NCI-H82 treated with DMSO at 0.1 percent for 48 hours (cell line): ENCODE data around the gene NT5C3B.
"Not testable (repeated sequence)": the region's sequence is repeated elsewhere in the genome, so short reads cannot be mapped to it uniquely, and the experiment has no call there.

Experiments used
- DNase-seq: peaks from one replicate; lab custom pipeline; 2025; ENCODE audit not compliant: unreplicated experiment; lab: John Stamatoyannopoulos, UW

Gene NT5C3B

DNA sequence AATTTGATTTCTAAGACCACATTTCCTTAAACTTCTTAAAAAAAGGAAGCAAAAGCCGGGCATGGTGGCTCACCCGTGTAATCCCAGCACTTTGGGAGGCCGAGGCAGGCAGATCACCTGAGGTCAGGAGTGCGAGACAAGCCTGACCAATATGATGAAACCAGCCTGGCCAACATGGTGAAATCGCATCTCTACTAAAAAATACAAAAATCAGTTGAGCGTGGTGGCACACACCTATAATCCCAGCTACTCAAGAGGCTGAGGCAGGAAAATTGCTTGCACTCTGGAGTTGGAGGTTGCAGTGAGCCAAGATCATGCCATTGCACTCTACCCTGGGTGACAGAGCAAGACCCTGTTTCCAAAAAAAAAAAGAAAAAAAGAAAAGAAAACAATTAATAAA lies 4.7 kb upstream of the NT5C3B start:
- not testable (repeated sequence) for DNase-seq

DNA sequence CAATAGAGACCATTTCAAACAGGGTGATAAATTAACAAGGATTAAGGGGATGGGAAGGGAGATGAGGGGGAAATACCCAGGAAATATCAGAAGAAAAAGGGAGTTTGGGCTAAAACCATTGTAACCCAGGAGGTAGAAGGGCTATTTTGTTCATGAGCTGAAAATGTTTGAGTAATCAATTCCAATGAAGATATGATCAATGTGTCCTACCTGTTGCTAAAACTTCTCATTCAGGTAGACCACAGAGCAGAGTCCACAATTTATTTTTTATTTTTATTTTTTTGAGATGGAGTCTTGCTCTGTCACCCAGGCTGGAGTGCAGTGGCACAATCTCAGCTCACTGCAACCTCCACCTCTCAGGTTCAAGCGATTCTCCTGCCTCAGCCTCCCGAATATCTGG lies 3.4 kb upstream of the NT5C3B start:
- DNase-seq, result not testable (repeated sequence)

DNA sequence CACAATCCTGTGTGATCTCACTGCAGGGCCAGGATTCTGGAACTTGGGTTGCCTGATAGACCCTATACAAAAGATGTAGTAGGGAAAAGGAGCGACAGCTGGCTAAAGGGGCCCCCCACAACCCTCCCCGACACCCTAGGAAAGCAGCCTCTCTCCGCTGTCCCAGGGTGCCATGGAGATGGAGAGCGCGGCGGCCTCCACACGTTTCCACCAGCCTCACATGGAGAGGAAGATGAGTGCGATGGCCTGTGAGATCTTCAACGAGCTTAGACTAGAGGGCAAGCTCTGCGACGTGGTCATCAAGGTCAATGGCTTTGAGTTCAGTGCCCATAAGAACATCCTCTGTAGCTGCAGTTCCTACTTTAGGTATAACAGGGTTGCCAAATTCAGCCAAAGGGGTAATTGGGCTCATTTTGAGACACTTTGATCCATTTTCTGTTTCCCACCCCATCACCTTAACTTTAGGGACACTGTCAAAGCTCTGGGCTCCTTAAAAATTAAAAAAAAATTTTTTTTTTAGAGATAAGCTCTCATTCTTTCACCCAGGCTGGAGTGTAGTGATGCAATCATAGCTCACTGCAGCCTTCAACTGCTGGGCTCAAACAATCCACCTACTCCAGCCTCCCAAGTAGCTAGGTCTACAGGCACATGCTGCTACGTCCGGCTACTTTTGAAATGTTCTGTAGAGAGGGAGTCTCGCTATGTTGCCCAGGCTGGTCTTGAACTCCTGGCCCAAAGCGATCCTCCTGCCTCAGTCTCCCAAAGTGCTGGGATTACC lies 1.9 kb upstream of the NT5C3B start, which contains the start of gene KLHL10:
Gene KLHL10 (plus strand): TSS at position 65 of the 778 bp plus-strand sequence. CDS start 108 bp downstream, at position 173.
- DNase-seq, result no peak

DNA sequence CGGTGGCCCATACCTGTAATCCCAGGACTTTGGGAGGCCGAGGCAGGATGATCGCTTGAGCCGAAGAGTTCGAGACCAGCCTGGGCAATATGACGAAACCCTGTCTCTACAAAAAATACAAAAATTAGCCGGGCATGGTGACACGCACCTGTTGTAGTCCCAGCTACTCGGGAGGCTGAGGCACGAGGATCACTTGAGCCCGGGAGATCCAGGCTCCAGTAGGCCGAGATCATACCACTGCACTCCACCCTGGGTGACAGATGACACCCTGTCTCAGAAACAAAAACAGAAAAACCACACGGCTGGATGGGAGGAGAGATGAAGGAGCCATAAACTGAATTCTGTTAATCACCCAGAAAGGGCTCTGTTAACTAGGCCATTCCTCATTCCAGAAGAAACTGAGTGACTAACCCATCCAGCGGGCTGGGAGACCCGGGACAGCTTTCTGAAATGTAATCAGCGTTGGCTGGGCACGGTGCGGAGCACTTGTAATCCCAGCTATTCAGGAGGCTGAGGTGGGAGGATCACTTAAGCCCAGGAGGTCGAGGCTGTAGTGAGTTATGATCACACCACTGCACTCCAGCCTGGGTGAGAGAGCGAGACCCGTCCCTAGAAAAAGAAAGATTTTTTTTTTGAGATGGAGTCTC lies 641 bp upstream of the NT5C3B start:
- DNase-seq, result no peak

DNA sequence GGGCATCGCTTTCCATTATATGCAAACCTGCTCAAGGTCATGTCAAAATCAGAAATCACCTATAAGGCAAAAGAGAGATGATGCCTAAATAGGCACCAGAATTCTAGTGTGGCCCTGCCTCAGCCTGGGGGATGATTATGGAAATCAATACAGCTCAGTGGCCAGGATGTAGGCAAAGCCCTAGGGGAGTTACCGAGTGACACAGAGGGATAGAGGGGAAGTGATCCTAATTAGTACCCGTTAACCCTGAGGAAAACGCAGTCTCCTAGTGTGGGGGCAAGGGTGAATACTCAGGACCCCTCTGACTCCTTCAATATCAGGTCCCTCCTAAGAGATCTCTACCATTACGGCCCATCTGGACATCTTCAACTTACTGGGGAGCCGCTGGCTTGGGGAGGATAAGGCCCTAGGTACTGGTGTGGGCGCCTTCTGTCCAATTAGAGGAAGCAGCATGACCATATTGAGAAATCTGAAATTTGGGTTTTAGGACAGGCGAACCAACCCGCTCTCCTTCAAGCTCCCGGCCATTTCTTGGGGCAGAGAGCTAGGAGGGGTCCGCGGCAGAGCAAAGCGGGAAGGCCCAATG lies 725 bp downstream of the NT5C3B start:
- peak; percentile 9 for DNase-seq

DNA sequence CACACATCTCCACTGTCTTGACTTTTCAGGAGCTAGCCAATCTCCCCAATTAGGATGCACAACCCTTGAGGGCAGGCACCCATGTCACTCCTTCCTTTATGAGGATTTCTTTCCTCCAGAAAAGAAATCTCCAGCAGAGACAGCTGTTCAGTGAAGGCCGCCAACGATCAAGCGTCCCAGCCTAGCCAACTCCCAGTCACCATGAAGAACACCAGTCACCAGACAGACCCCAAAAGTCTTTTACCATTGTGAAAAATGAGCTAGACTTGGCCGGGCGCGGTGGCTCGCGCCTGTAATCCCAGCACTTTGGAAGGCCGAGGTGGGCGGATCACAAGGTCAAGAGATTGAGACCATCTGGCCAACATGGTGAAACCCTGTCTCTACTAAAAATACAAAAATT lies 6.1 kb downstream of the NT5C3B start:
- DNase-seq, result not testable (repeated sequence)

DNA sequence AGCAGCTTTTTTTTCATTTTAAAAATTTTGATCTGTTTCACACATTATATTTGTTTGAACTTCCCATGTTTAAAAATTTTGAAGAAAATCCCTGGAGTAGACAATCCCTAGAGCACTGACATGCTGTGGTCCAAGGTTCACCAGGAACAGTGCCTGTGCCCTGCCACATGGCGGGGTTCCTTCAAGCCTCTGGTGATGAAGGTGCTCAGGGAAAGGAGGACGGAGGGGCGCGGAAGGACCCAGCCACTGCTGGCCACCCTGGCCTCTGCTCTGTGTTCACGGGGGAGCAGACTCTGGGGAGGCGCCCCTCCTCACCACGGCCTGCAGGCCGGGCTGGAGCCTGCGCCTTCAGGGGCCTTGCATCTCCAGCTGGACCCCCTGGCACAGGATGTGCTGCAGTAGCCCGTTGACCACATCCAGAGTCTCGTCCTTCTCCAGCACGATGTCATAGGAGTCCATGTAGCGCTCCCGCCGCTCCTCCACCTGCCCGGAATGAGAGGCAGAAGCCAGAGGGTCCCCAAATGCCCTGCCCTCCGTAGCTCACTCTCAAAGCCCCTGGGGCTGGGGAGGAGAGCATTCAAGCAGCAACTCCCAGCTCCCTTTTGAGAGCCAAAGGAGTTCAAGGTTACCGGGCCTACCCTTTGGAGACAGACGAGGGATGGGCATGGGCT lies 10.7 kb downstream of the NT5C3B start:
- DNase-seq, result no peak

DNA sequence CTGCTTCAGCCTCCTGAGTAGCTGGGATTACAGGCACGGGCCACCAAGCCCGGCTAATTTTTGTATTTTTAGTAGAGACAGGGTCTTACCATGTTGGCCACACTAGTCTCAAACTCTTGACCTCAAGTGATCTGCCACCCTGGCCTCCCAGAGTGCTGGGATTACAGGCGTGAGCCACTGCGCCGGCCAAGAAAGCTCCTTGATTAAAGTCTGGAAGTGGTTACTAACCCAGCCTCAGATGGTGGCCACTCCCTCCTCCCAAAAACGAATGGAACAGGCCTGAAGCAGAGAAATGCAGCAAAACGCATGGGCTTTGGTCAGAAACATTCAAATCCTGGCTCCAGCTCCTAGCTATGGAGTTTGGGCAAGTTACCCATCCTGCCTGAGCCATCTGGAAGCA lies 11.9 kb downstream of the NT5C3B start:
- no peak for DNase-seq

DNA sequence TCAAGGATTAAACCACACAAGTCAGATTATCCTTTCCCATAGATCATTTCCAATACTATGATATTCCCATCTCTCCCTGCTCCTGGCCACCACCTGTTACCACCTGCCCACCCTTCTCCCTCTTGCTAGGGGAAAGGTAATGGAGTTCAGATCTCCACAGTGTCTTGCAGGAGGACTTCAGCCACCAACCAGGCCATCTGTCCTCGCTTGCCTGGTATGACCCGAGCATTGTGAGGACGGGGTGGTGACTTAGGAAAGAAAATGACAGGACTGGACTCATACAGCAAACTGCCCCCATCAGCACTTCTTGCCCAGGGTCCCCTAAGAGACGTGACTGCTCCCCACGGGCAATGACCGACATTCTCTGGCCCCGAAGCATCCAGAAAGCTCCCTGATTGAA lies 12.5 kb downstream of the NT5C3B start:
- no peak for DNase-seq

DNA sequence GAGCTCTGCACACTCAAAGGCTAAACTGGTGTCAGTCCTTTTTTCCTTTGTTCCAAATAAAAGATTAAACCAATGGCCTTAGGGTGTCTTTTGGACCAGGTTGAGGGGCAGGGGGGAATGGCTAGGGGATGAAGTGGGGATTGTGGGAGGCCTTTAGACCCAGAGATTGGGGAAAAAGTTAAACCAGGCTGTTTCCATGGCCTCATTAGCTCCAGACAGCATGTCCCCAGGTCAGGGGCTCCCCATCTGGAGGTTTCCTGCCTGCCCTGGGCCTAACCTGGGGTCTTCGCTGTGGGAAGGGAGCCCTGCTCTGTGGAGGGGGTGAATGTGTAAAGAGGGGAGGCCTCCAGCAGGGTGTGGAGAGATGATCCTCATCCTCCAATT lies 12.9 kb downstream of the NT5C3B start:
- DNase-seq, result no peak

DNA sequence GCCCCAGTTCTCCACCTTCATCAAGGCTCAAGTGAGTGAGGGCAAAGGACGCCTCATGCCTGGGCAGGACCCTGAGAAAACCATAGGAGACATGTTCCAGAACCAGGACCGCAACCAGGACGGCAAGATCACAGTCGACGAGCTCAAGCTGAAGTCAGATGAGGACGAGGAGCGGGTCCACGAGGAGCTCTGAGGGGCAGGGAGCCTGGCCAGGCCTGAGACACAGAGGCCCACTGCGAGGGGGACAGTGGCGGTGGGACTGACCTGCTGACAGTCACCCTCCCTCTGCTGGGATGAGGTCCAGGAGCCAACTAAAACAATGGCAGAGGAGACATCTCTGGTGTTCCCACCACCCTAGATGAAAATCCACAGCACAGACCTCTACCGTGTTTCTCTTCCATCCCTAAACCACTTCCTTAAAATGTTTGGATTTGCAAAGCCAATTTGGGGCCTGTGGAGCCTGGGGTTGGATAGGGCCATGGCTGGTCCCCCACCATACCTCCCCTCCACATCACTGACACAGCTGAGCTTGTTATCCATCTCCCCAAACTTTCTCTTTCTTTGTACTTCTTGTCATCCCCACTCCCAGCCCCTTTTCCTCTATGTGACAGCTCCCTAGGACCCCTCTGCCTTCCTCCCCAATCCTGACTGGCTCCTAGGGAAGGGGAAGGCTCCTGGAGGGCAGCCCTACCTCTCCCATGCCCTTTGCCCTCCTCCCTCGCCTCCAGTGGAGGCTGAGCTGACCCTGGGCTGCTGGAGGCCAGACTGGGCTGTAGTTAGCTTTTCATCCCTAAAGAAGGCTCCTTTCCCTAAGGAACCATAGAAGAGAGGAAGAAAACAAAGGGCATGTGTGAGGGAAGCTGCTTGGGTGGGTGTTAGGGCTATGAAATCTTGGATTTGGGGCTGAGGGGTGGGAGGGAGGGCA lies 13.6 kb downstream of the NT5C3B start:
- no peak for DNase-seq

DNA sequence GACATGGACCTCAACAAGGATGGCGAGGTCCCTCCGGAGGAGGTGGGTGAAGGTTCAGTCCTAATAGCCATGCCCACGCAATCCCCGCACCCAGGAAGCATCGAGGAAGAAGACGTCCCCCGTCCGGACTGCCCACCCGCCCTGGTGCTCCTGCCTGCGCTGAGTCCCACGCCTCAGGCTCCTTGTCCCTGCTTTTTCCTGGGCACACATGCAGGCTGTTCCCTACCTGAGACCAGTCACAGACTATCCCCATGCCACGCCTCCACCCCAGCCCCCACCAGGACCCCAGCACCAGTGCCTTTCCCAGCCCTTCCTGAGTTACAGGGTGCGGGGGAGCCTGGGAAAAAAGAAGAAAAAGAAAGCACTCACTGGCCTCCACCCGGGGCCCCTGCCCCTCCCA lies 14.3 kb downstream of the NT5C3B start:
- DNase-seq, result no peak

DNA sequence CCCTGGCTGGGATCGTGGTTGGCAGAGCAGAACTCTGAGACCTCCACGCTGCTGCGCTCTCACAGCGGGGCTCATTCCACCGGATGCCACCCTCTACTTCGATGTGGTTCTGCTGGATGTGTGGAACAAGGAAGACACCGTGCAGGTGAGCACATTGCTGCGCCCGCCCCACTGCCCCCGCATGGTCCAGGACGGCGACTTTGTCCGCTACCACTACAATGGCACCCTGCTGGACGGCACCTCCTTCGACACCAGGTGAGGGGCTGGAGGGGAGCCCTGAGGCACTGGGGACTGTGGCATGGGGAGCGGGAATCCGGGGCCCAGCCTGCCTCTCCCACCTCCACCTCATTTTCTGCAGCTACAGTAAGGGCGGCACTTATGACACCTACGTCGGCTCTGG lies 18.0 kb downstream of the NT5C3B start:
- no peak for DNase-seq

DNA sequence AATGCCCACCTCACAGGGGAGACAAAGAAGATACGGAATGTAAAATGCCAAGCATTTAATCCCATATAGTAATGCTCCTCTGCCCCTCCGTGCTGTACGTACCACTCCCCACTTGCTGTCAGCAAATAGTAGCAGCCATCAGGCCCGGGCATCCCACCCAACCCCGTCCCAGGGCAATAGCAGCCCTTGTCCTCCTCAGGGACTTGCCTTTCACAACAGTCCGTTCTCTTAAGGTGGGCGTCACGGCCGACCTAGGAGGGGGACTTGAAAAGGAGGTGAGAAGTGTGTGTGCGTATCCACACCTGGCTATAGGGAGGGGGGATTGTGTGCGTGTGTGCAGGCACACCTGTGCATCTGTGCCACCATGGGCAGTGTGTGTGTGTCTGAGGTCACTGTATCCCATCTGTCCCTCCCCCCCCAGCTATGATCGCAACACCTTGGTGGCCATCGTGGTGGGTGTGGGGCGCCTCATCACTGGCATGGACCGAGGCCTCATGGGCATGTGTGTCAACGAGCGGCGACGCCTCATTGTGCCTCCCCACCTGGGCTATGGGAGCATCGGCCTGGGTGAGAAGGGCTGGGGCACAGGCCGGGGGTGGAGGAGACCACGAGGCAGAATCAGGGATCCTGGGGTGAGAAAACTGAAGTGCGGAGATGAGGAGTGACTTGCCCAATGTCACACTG lies 19.3 kb downstream of the NT5C3B start:
- DNase-seq, result no peak

DNA sequence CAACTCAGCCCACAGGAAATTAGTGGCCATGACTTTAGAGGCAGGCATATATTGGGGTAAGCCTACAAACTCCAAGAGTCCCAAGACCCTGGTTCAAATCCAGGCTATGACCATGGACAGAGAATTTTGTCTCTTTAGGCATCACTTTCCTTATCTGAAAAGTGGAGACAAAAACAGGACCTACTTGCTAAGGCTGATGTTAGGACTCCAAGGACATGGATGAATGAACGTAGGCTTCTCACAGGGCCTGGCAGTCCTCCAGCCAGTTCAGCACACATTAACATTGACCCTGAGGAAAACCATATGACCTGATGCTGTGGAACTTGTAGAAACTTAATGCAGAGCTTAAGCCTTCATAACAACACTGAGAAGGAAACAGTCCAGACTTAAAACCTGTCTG lies 21.8 kb downstream of the NT5C3B start:
- no peak for DNase-seq

DNA sequence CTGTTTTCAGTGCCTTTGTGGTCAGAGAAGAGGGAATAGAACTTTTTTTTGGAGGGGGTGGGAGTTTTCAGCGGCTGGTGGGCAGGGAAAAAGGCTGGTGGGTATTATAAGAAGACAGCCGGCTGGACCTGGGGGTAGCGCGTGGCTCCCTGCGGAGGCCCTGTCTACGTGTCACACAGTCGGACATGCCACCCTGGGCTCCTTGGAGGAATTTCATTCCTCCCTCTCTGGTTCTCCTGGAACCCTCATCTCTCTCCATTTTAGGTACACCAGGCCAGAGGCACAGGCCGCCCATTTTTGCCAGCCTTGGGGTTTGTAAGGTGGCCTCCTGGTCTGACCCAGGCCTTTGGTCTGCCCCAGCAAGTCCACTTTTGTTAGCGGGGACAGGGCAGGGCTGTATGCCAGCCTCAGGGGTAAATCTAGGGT lies 22.3 kb downstream of the NT5C3B start:
- no peak for DNase-seq

DNA sequence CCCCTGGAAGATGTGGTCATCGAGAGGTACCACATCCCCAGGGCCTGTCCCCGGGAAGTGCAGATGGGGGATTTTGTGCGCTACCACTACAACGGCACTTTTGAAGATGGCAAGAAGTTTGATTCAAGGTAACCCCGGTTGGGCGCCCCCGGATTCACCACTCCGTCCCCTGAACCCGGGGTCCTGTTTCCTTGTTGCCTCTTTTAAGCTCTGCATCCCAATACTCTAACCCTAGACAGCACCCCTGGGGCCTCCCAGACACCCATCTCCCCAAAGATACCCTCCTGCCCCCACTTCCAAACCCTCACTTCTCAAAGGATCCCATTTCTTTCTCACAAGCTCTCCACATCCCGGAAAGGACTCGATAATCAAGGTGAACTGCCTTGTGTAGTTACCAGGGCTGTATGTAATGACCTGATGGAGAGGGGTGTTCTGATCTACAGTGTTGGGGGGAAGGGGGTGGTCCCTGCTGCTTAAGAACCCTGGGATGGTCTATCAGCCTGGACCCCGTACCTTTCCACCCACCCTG lies 22.8 kb downstream of the NT5C3B start:
- no peak for DNase-seq

DNA sequence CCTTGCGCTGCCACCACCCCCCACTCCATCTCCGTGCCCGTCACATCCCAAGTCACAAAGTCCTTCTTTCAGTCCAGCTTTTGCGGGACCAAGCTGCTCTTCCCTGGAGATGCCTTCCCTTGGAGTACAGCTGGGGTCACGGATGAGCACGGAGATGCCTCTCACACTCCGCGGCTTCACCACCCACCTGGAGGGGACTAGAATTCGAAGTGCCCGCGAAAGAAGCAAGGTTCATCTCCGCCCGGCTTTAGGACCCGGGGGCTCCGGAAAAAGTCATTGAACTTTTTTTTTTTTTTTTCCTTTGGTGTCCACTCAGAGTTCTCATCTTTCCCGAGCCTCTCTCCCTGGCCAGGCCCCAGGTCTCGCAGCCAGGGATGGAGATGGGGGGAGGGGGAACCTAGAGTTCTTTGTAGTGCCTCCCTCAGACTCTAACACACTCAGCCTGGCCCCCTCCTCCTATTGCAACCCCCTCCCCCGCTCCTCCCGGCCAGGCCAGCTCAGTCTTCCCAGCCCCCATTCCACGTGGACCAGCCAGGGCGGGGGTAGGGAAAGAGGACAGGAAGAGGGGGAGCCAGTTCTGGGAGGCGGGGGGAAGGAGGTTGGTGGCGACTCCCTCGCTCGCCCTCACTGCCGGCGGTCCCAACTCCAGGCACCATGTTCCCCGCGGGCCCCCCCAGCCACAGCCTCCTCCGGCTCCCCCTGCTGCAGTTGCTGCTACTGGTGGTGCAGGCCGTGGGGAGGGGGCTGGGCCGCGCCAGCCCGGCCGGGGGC lies 23.5 kb downstream of the NT5C3B start, which contains the start of gene FKBP10:
Gene FKBP10 (plus strand): TSS at position 624 of the 771 bp plus-strand sequence. CDS start 31 bp downstream, at position 655.
- peak; percentile 71 for DNase-seq
